Fibroblast of villous mesenchyme (primary cell): ENCODE data around the gene SORL1. TPM values are rescaled to one million over a fixed set of nuclear protein-coding genes. Genes with fewer than 3 reads are reported as not detected.
"Not testable (repeated sequence)": the region's sequence is repeated elsewhere in the genome, so short reads cannot be mapped to it uniquely, and the experiment has no call there.

ENCODE experiments used
- DNase-seq: peaks from one replicate; pipeline ENCODE4 v3.0.0-alpha.2; 2010; ENCODE audit warnings: low read depth
- H3K4me3 ChIP-seq: 2 replicates; pipeline ENCODE4 v1.5.1; 2011; ENCODE audit warnings: low read depth, mild to moderate bottlenecking, low read length
- CTCF ChIP-seq: IDR thresholded peaks from 2 replicates; pipeline ENCODE4 v1.5.1; 2012; ENCODE audit warnings: low read depth, mild to moderate bottlenecking, low read length; ENCODE audit not compliant: insufficient read depth
- total RNA-seq: library from RNA; depleted of rRNA; stranded (reverse); fragments of >200 nt; gene quantifications from 2 replicates; pipeline ENCODE4 v1.2.3, GENCODE V29; 2012

SORL1 gene
- total RNA-seq, 1 donor: 0.43 TPM

- TF ChIP-seq CTCF: no peak
- H3K4me3 ChIP-seq: no peak overlapping the region
- no peak for DNase-seq
Observed at GRCh38 chr11:121634273-121634672, 182.2 kb downstream of the SORL1 start.

GRCh38 chr11:121634889-121635288 is 182.8 kb downstream of the SORL1 start:
- DNase-seq: peak; percentile 78
- no peak for TF ChIP-seq CTCF
- H3K4me3 ChIP-seq: no peak overlapping the region

DNA sequence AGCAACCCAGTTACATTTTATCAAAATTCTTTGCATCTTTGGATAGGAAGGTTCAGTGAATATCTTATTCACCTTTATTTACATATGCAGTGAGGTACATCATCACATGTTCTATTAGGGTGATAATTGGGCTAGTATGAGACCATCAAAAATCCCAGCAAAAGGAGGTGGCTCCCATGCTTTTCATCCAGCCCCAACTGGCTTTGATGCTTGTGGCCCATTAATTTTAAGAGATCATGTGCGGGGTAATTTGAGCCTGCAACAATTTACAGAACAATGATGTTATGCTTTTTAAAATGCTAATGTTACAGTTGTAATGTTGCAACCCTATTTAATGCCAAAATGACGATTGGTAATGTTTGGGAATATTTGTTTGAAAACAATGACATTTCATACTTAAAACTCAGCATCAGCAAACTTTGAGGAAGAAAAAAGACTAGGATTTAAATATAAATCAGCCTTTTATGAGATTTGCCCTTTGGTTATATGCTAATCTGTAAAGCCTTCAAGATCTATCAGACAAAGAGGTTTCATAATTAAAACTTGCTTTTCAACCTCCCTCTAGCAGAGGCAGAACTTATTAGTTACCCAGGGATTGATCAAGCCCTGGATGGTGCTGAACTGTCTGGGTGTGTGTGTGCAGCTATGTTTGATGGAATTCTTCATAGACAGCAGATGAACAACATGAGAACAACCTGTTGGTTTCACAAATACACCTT is 184.1 kb downstream of the SORL1 start:
- no peak for DNase-seq
- H3K4me3 ChIP-seq: no peak overlapping the region
- no peak for TF ChIP-seq CTCF

- H3K4me3 ChIP-seq: no peak overlapping the region
- no peak for TF ChIP-seq CTCF
- no peak for DNase-seq
Observed at GRCh38 chr11:121636800-121637176, 184.7 kb downstream of the SORL1 start.

GRCh38 chr11:121637587-121637986 is 185.5 kb downstream of the SORL1 start:
- not testable (repeated sequence) for DNase-seq, H3K4me3 ChIP-seq

- H3K4me3 ChIP-seq: no peak overlapping the region
- no peak for TF ChIP-seq CTCF
- DNase-seq: no peak
Observed at GRCh38 chr11:121643479-121644186, 191.5 kb downstream of the SORL1 start.

DNA sequence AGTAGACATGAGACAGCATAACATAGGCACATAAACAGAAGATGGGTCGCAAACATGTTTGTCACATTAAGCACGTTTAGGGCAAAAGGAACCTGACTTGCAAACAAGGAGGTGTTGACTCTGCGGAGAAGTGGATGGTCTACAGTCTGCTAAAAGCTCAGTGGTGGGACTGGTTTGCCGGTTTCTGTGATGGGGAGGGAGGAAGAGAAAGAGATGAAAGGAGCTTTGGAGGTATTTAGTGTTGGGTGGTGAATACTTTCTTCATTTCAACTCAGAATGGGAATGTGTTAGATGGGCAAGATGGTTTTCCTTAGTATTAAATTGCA is 192.0 kb downstream of the SORL1 start:
- no peak overlapping the region for H3K4me3 ChIP-seq
- DNase-seq: no peak
- TF ChIP-seq CTCF: no peak
